Limb (tissue), 2 donors: Measurements from ENCODE around the gene TP53BP1.

Experiments used
- DNase-seq, 2 donors: peaks; one replicate each; pipeline ENCODE4 v3.0.0-alpha.2; 2016; ENCODE audit errors: extremely low spot score in 2 of 2

The TP53BP1 gene

DNA sequence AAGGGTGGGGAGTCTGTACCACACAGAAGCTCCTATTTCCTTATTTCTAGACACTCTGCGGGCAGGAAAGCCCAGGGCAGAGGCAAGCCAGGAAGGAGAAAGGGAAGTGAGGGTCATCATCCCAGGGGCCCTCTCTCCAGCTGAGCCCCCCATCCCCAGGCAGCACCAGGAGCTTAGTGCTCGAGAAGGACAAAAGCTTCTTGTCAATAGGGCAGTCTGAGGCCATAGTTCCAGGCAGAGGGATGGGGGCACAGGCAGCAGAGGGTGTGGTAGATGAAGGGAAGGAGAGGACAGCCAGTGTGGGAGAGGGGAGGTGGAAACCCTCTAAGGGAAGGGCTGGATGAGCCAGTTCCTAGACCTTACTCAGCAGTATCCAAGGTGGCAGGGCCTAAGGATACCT lies 27.2 kb upstream of the TP53BP1 start:
- no peak for DNase-seq

DNA sequence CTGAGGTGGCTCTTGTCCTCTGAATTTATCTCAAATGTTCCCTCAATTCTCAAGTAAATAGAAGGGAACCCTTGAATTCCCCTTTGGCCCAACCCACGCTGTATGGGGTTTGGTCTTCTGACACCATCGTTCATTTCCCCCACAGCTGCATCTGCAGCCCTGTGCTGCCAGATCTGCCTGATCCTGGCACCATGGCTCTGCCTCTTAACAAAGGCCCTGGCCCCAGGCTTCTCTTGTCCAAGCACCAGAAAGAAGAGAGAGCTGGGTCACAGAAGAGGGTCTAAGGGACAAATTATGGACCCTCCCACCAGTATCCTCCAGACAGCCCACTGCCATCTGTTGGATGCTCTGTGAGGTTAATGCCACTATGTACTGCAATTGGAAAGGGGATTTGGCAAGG lies 26.2 kb upstream of the TP53BP1 start:
- no peak for DNase-seq

GRCh38 chr15:43518197-43518761 lies 25.3 kb upstream of the TP53BP1 start:
- DNase-seq, result peak in 1 of 2 donors; percentile 82

DNA sequence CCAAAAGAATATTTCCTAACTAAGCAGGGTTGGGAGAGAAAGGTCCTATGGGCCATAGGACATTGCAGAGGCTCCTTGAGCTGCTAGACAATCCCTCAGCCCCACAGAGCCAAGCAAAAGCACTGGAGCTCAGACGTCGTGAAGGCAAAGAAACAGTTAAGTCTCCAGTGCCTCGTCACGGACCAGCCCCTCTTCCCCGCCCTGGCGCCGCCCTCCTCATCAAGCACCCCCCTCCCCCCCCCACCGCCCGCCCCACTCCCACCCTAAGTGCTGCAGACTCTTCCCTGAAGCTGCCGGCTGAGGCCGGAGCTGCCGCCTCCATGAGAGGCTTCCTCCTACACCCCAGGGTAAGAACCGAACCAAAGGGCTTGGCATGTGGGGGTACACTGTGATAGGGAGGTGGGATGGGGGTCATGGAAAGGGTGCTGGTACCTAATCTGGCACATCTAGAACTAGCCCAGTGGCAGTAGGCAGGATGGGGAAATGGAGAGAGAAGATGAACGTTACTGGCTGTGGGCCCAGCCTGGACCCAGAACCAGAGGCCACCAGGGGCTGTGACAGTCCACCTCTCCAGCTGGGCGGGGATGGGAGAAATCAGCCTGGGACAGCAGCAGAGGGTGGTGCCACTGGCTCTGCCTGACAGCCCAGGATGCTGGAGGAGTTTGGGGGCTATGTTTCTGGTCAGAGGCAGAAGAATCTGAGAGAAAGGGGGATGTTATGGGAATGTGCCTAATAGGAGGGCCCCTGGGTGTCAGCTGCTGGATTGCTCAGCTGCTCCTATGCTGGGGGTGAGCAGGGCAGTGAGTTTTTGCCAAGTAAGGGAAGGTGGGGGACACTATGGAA lies 24.6 kb upstream of the TP53BP1 start, which contains the start of gene MAP1A:
TSS of gene MAP1A (plus strand) at position 255 of the 843 bp plus-strand sequence. CDS start 3,866 bp downstream, outside the sequence.
- peak; percentile 75 to 91 for DNase-seq

DNA sequence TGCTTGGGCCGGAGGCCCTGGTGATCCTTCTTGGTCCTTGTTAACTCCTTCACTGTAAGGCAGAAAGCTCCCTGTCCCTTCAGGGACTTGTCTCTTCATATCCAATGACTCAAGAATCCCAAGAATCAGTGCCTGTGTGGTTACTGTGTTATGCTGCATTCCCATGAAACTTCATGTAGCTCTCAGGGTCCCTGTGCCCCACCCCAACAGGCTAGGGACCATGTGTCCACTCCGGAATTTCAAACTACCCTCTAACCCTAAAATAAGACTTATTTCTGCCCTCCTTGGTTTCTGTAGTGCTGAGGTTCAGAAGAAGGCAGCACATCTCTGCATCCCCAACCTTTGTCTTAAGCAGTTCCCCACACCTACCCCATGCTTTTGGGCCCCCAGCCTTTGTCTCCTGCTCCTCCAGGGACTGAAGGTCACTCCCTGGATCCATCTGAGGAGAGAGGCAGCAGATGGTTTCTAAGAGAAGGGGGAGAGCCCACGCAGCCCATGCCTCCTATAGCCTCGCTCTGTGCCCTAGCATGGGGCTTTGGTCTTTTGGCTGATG lies 23.9 kb upstream of the TP53BP1 start:
- DNase-seq, result no peak

DNA sequence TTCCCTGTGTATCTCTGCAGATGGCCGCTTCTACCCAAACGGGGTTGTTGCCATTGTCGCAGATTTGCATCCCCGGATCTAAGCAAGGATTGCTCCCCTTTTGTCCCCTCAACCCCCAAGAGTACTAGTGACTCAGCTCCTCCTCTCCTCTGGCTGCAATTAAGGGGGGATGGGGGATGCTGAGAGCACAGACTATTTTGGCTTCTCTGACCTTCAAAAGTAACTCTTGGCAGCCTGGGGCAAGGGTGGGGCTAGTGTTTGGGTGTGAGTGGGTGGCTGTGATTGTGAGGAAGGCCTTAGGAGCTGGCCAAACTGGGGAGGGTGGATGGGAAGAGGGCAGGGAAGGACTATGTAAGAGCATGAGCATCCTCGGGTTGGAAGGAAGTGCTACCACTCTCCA lies 23.2 kb upstream of the TP53BP1 start:
- no peak for DNase-seq

DNA sequence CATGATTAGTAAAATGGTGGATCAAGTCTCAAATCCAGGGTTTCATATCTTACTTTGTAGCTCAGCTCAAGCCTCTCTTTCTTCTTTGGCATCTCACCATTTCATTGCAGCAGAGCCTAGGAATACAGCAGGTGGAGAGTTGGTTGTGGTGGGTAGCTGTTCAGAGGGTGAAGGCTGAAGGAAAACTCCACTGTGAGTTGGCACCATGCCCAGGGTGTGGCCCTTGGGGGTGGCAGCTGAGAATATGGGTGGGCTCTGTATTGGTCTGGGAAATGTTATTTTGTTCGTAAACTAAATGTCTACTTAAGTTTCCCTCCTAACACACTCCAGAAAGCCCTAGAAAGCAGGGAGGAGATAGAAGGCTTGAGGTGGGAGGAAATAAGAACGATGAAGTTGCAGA lies 22.8 kb upstream of the TP53BP1 start:
- no peak for DNase-seq

DNA sequence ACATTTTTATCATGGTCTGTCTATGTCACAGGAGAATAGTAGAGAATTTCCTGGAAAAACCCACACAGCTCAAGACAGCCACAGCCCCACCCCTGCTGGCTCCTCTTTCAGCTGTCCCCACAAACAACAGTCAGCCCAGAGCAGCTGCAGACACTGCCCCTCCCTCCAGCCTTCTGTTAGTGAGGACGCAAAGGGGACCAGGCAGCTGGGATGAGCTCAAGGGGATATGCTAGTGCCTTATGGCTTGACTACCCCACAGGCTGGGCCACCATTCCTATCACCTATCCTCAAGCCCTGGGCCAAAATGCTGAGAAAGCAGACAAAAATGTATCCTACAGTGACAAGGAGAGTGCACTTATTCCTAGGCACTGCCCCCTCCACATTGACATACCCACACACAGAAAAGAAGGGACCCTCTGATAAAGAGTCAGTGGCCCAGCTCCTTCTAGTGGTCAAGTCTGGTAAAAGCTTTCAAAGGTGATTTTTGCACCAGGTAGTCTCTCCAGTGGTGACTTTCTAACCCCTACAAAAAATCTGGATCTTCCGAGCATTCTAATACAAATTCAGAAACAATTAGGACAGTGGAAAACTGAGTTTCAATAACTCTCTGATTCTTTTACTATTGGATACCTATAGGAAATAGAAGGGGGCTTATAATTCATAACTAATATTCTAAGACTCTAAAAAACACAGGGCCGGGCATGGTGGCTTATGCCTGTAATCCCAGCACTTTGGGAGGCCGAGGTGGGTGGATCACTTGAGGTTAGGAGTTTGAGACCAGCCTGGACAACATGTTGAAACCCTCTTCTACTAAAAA lies 21.5 kb upstream of the TP53BP1 start:
- peak; percentile 76 to 80 for DNase-seq

- DNase-seq, result no peak
These were observed 20.6 kb upstream of the TP53BP1 start for GRCh38 chr15:43513550-43513949.

- peak in 1 of 2 donors; percentile 14 for DNase-seq
These were observed 18.3 kb upstream of the TP53BP1 start for GRCh38 chr15:43511012-43511885.

DNA sequence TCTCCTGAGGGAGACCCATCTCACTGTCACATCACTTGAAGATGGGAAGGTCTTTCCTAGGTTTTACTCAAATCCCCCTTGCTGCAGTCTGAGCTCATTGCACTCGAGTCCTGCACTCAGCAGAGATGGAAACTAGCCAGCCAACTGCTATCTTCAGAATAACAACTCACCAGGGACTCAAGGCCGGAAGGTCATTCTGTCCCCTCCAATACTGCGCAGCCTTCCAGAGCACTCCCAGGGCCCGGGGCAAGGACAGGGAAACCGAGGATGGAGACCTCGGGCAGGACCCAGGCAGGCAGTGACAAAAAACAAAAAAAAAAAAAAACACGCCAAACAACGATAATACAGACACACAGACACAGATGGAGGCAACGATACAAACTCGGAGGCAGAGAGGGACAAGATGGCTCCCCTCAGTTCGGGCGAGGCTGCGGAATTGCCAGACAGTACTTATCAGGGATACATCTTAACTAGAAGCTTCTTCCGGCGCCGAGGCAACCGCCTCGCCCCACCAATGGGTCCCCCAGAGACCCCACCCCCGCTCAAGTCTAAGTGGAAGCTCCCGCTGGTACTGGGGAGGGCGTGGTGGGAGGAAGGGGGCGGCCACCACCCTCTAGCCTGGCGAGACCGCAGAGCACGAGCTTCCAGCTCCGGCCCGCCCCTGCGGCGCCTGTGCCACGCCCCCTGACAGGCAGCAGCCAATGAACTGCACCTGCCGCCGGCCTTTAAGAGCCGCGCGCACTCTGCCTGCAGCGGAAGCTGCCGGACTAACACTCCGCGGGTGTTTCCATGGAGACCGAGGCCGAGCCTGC lies 17.4 kb upstream of the TP53BP1 start:
- peak; percentile 98 to 99 for DNase-seq

- DNase-seq, result no peak
These were observed 16.8 kb upstream of the TP53BP1 start for GRCh38 chr15:43509660-43510199.

- DNase-seq, result no peak
These were observed 16.2 kb upstream of the TP53BP1 start for GRCh38 chr15:43508991-43509659.

DNA sequence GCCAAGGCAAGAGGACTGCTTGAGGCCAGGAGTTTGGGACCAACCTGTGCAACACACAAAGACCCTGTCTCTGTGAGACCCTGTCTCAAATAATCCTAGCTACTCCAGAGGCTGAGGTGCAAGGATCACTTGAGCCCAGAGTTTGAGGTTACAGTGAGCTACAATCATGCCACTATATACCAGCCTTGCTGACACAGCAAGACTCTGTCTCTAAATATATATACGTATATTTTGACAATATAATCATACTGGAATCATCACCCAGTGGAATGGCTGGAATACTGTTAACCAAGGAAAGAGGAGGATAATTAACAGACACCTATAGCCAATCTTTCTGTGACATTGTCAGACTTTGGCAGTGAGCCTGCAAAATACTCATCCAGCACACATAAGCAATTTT lies 15.5 kb upstream of the TP53BP1 start:
- DNase-seq, result no peak

DNA sequence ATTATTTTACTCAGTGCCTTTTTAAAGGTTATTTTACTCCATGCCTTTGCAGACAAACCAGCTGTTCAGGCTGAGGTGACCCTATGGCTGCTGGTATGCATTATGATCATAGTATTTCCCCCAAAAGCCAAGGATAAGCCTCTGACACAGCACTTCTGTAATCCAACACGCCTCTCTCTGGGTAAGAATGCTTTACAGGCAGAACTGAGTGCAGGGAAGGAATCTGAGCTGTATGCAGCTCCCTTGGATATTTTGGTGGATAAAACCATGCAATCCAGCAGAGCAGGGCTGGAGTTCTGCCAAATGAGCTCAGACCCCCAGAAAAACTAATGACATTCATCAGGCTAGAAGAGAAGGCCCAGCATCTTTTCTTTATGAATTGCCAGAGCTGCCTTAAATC lies 12.8 kb upstream of the TP53BP1 start:
- DNase-seq, result peak in 1 of 2 donors; percentile 73

- DNase-seq, result no peak
These were observed 6.7 kb upstream of the TP53BP1 start for GRCh38 chr15:43499635-43500034.

- DNase-seq, result no peak
These were observed 6.0 kb upstream of the TP53BP1 start for GRCh38 chr15:43498990-43499389.

GRCh38 chr15:43493703-43494472 lies 932 bp upstream of the TP53BP1 start:
- DNase-seq, result no peak
